H9 (cell line): Measurements from ENCODE around the gene SQSTM1. TPM values are rescaled to one million over a fixed set of nuclear protein-coding genes. Genes with fewer than 3 reads are reported as not detected.

Source experiments
- DNase-seq: peaks from one replicate; pipeline ENCODE4 v3.0.0-alpha.2; 2017
- H2AFZ ChIP-seq: one replicate; pipeline ENCODE4 v1.6.1; 2013; ENCODE audit warnings: mild to moderate bottlenecking, low read length, control low read depth, moderate library complexity
- H2AK5ac ChIP-seq: 2 replicates; pipeline ENCODE4 v1.6.1; 2013; ENCODE audit warnings: low read length, control low read depth, mixed read lengths; ENCODE audit not compliant: insufficient read length
- H2BK120ac ChIP-seq: one replicate; pipeline ENCODE4 v1.6.1; 2013; ENCODE audit warnings: low read depth, mild to moderate bottlenecking, low read length, control low read depth, inconsistent platforms; ENCODE audit not compliant: poor library complexity, severe bottlenecking
- H2BK12ac ChIP-seq: 2 replicates; pipeline ENCODE4 v1.6.1; 2013; ENCODE audit warnings: low read length, control low read depth, mixed read lengths, low read depth; ENCODE audit not compliant: insufficient read length
- H2BK15ac ChIP-seq: 2 replicates; pipeline ENCODE4 v1.6.1; 2013; ENCODE audit warnings: low read depth, low read length, control low read depth
- H2BK20ac ChIP-seq: one replicate; pipeline ENCODE4 v1.6.1; 2013; ENCODE audit warnings: low read depth, mild to moderate bottlenecking, low read length, control low read depth, inconsistent platforms; ENCODE audit not compliant: poor library complexity, severe bottlenecking
- H2BK5ac ChIP-seq: 2 replicates; pipeline ENCODE4 v1.6.1; 2013; ENCODE audit warnings: low read length, control low read depth, mixed read lengths; ENCODE audit not compliant: insufficient read length
- H3K14ac ChIP-seq: 2 replicates; pipeline ENCODE4 v1.6.1; 2013; ENCODE audit warnings: low read length, control low read depth; ENCODE audit not compliant: insufficient read depth
- H3K18ac ChIP-seq: 2 replicates; pipeline ENCODE4 v1.6.1; 2013; ENCODE audit warnings: low read depth, mild to moderate bottlenecking, mixed read lengths, low read length, control low read depth; ENCODE audit not compliant: insufficient read length
- H3K23ac ChIP-seq: 2 replicates; pipeline ENCODE4 v1.6.1; 2013; ENCODE audit warnings: low read length, control low read depth, mixed read lengths, low read depth; ENCODE audit not compliant: insufficient read length
- H3K23me2 ChIP-seq: 2 replicates; pipeline ENCODE4 v1.6.1; 2013; ENCODE audit warnings: low read depth, mild to moderate bottlenecking, mixed read lengths, low read length, control low read depth; ENCODE audit not compliant: insufficient read length, poor library complexity, severe bottlenecking
- H3K27ac ChIP-seq: 2 replicates; pipeline ENCODE4 v1.5.1; 2013; ENCODE audit warnings: low read length, control low read depth, mixed read lengths, low read depth; ENCODE audit not compliant: insufficient read length
- H3K27me3 ChIP-seq: 2 replicates; pipeline ENCODE4 v1.6.1; 2013; ENCODE audit warnings: low read length, control low read depth, inconsistent platforms; ENCODE audit not compliant: insufficient read depth
- H3K4ac ChIP-seq: 2 replicates; pipeline ENCODE4 v1.6.1; 2013; ENCODE audit warnings: low read depth, mild to moderate bottlenecking, control low read depth, inconsistent platforms, low read length, moderate library complexity
- H3K4me1 ChIP-seq: 2 replicates; pipeline ENCODE4 v1.6.1; 2013; ENCODE audit warnings: low read length, control low read depth, inconsistent platforms; ENCODE audit not compliant: insufficient read depth
- H3K4me2 ChIP-seq: 2 replicates; pipeline ENCODE4 v1.6.1; 2013; ENCODE audit warnings: low read length, control low read depth, mixed read lengths; ENCODE audit not compliant: insufficient read length, insufficient read depth
- H3K56ac ChIP-seq: 2 replicates; pipeline ENCODE4 v1.6.1; 2013; ENCODE audit warnings: low read depth, mild to moderate bottlenecking, mixed read lengths, low read length, control low read depth; ENCODE audit not compliant: insufficient read length
- H3K79me1 ChIP-seq: 2 replicates; pipeline ENCODE4 v1.6.1; 2013; ENCODE audit warnings: low read depth, mild to moderate bottlenecking, moderate library complexity, low read length, control low read depth, inconsistent platforms; ENCODE audit not compliant: insufficient read depth, poor library complexity, severe bottlenecking
- H3K79me2 ChIP-seq: 2 replicates; pipeline ENCODE4 v1.6.1; 2013; ENCODE audit warnings: low read length, control low read depth, inconsistent platforms; ENCODE audit not compliant: insufficient read depth
- H3K9ac ChIP-seq: 2 replicates; pipeline ENCODE4 v1.6.1; 2013; ENCODE audit warnings: low read length, control low read depth, mixed read lengths; ENCODE audit not compliant: insufficient read length; ENCODE audit errors: extremely low read depth
- H3K9me3 ChIP-seq: one replicate; pipeline ENCODE4 v1.6.1; 2013; ENCODE audit warnings: low read depth, low read length, inconsistent platforms; ENCODE audit not compliant: control insufficient read depth
- H3T11ph ChIP-seq: one replicate; pipeline ENCODE4 v1.6.1; 2013; ENCODE audit warnings: mild to moderate bottlenecking, low read length, control low read depth, inconsistent platforms
- H4K20me1 ChIP-seq: one replicate; pipeline ENCODE4 v1.6.1; 2013; ENCODE audit not compliant: control insufficient read depth, insufficient read length, insufficient read depth
- H4K5ac ChIP-seq: 2 replicates; pipeline ENCODE4 v1.6.1; 2013; ENCODE audit warnings: low read depth, mild to moderate bottlenecking, mixed read lengths, low read length, control low read depth; ENCODE audit not compliant: insufficient read length
- H4K8ac ChIP-seq: replicated peaks from 2 replicates; pipeline ENCODE4 v1.6.1; 2013; ENCODE audit warnings: low read length, control low read depth, mixed read lengths, low read depth; ENCODE audit not compliant: insufficient read length
- H4K91ac ChIP-seq: 2 replicates; pipeline ENCODE4 v1.6.1; 2013; ENCODE audit warnings: low read depth, mild to moderate bottlenecking, moderate library complexity, mixed read lengths, low read length, control low read depth; ENCODE audit not compliant: insufficient read length
- H3K27ac Mint-ChIP-seq, 3 experiments: 2 replicates in 2 of 3; 3 replicates in 1 of 3; pipeline ENCODE4 v1.8.0; 2020 to 2021; ENCODE audit warnings: mixed read lengths in 3 of 3, mild to moderate bottlenecking in 1 of 3, moderate library complexity in 1 of 3
- H3K27me3 Mint-ChIP-seq: 2 replicates; pipeline ENCODE4 v1.8.0; 2021; ENCODE audit warnings: low read depth, mild to moderate bottlenecking, moderate library complexity, mixed read lengths
- H3K36me3 Mint-ChIP-seq, 3 experiments: 2 replicates in 2 of 3; 3 replicates in 1 of 3; pipeline ENCODE4 v1.8.0; 2020 to 2021; ENCODE audit warnings: low read depth in 3 of 3, mixed read lengths in 3 of 3; ENCODE audit not compliant: insufficient read depth in 1 of 3
- H3K4me1 Mint-ChIP-seq, 2 experiments: 2 replicates each; pipeline ENCODE4 v1.8.0; 2020; ENCODE audit warnings: mixed read lengths in 2 of 2
- H3K4me3 Mint-ChIP-seq, 2 experiments: 2 replicates in 1 of 2; 3 replicates in 1 of 2; pipeline ENCODE4 v1.8.0; 2020 to 2021; ENCODE audit warnings: mild to moderate bottlenecking in 2 of 2, mixed read lengths in 2 of 2, moderate library complexity in 1 of 2
- H3K9me3 Mint-ChIP-seq, 2 experiments: 2 replicates in 1 of 2; 3 replicates in 1 of 2; pipeline ENCODE4 v1.8.0; 2020; ENCODE audit warnings: mild to moderate bottlenecking in 2 of 2, mixed read lengths in 2 of 2, moderate library complexity in 1 of 2
- WGBS: extraction: QIAGEN DNeasy Blood & Tissue Kit; methylation state at CpG from one replicate; pipeline ENCODE4 v1.1.7; 2013; ENCODE audit warnings: missing lambda C conversion rate, low lambda C conversion rate, mixed read lengths; ENCODE audit not compliant: insufficient read length; ENCODE audit errors: extremely low coverage; 5-methylcytosine and 5-hydroxymethylcytosine counted together
- total RNA-seq: library from RNA; stranded (reverse); gene quantifications from 2 replicates; pipeline ENCODE4 v1.2.1, GENCODE V29; 2021
- TF ChIP-seq, protein P1 (sequence below): fragments of 200-600 bp; sonication (generic); conservative IDR thresholded peaks from 3 replicates; pipeline ENCODE4 v1.8.0; 2021; ENCODE audit warnings: antibody characterized with exemption, mild to moderate bottlenecking

The SQSTM1 gene
- total RNA-seq, 1 experiment from 2014 or later, result 144 TPM

DNA sequence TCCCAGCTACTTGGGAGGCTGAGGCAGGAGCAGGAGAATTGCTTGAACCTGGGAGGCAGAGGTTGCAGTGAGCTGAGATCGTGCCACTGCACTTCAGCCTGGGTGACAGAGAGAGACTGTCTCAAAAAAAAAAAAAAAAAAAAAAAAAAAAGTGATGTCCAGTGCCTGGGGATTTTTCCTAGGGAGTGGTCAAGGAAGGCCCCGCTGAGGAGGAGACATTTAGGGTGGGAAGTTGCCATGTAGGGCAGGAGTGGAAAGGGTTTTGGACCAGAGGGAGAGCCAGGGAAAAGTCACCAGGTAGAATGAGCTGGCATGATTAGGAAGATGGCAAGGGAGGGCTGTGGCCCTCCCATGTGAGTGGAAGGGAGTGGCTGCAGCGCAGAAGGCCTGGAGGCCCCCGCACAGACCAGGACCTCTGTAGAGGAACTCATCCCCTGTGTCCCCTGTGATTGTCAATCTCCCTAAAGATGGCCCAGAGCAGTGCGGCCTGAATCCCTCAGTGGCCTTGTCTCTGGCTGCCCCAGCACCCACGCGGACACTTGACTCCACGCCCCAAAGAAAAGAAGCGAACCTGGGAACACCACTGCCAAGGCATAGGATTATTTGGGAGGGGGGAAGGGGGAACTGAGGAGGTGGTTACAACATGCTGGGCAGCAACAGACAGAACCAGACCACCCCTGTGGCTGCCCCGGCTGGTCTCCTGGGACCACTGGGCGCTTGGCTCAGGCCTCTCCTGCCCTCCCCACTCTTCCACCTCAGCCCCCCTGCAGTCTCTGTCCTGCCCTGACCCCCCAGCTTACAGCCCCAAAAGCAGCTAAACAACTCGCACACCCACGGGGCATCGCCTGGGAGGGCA is 2.6 kb upstream of the SQSTM1 start:
- H3K56ac ChIP-seq, result no peak overlapping the region
- no peak overlapping the region for H4K5ac ChIP-seq
- H3K9ac ChIP-seq, result no peak overlapping the region
- H2BK5ac ChIP-seq, result no peak overlapping the region
- peaks cover 10% of the 10 kb centered on the region for H3K79me1 ChIP-seq
- Mint-ChIP-seq H3K4me1 (peaks cover 44 to 45% of the 10 kb centered on the region in 2 experiments), H3K36me3 (peaks cover 3 to 23% (median 15%) of the 10 kb centered on the region in 3 experiments), H3K4me3 (peak overlapping the region; percentile 54 to 73), H3K9me3 (no peaks in the 10 kb centered on the region; a peak in 2 of 5 replicates), H3K27ac (peak overlapping the region in 1 of 3 experiments; percentile 44; a peak in 1 of 7 replicates), H3K27me3 (peaks cover 13% of the 10 kb centered on the region)
- DNase-seq, result no peak
- no peak overlapping the region for H3K27ac ChIP-seq
- no peak overlapping the region for H2BK12ac ChIP-seq
- peak overlapping the region; percentile 23 for H3K4me2 ChIP-seq
- H2AK5ac ChIP-seq, result no peak overlapping the region
- H3K4me1 ChIP-seq, result peaks cover 3% of the 10 kb centered on the region; the same call in 1 of the 2 replicates
- H2BK120ac ChIP-seq, result no peak overlapping the region
- peak overlapping the region; percentile 53 for H3K18ac ChIP-seq
- no peak overlapping the region for H3T11ph ChIP-seq
- no CpG with 5 or more reads among the region's 14 CpGs for WGBS
- no peaks in the 10 kb centered on the region for H4K20me1 ChIP-seq
- no peaks in the 10 kb centered on the region for H3K27me3 ChIP-seq
- peaks cover 16% of the 10 kb centered on the region for H3K23me2 ChIP-seq
- H3K9me3 ChIP-seq, result no peaks in the 10 kb centered on the region
- H2AFZ ChIP-seq, result no peak overlapping the region
- H3K14ac ChIP-seq, result no peak overlapping the region
- H2BK20ac ChIP-seq, result no peak overlapping the region
- no peak overlapping the region for H2BK15ac ChIP-seq
- no peak overlapping the region for H4K91ac ChIP-seq
- H4K8ac ChIP-seq, result no peak overlapping the region
- peaks cover 9% of the 10 kb centered on the region; the same call in 1 of the 2 replicates for H3K79me2 ChIP-seq
- no peak overlapping the region for H3K4ac ChIP-seq
- TF ChIP-seq, protein P1, sequence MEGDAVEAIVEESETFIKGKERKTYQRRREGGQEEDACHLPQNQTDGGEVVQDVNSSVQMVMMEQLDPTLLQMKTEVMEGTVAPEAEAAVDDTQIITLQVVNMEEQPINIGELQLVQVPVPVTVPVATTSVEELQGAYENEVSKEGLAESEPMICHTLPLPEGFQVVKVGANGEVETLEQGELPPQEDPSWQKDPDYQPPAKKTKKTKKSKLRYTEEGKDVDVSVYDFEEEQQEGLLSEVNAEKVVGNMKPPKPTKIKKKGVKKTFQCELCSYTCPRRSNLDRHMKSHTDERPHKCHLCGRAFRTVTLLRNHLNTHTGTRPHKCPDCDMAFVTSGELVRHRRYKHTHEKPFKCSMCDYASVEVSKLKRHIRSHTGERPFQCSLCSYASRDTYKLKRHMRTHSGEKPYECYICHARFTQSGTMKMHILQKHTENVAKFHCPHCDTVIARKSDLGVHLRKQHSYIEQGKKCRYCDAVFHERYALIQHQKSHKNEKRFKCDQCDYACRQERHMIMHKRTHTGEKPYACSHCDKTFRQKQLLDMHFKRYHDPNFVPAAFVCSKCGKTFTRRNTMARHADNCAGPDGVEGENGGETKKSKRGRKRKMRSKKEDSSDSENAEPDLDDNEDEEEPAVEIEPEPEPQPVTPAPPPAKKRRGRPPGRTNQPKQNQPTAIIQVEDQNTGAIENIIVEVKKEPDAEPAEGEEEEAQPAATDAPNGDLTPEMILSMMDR, result no peak
- H3K23ac ChIP-seq, result no peak overlapping the region
